ENCODE results near the gene EIF5A2.

- TF ChIP-seq CTCF (IDR thresholded peaks at IDR 0.05) (no peak), POLR2A (IDR thresholded peaks at IDR 0.05) (no peak)
Measured at GRCh38 chr3:170876537-170876936, 31.9 kb downstream of the EIF5A2 start.
